T-cell (primary cell): ENCODE measurements around the gene CDHR2. TPM values are rescaled to one million over a fixed set of nuclear protein-coding genes. Genes with fewer than 3 reads are reported as not detected.

ENCODE experiments used
- ATAC-seq, 4 experiments: fragments of 200-7000 bp in 3 of 4; fragments of 150-1000 bp in 1 of 4; cut with Tn5 transposase; replicated peaks in 1 of 4; 1 replicate in 3 of 4; 2 replicates in 1 of 4; pipeline ENCODE4 v1.10.0; 2021; ENCODE audit warnings: moderate library complexity in 3 of 4, mild to moderate bottlenecking in 2 of 4, moderate number of reproducible peaks in 1 of 4
- CTCF ChIA-PET, 2 donors: fragments of 300-600 bp; sonication (Branson Sonifier 250); formaldehyde crosslinking; loops; one replicate each; lab custom pipeline; 2022; ENCODE audit warnings: antibody characterized with exemption in 2 of 2; lab: Charles Lee
- POLR2A ChIA-PET, 2 donors: fragments of 300-600 bp; sonication (Branson Sonifier 250); formaldehyde crosslinking; loops; one replicate each; lab custom pipeline; 2022; ENCODE audit warnings: antibody characterized with exemption in 2 of 2; lab: Charles Lee
- DNase-seq, 35 experiments: peaks; one replicate each; pipeline versions ENCODE4 v3.0.0 to v3.0.0-alpha.2; 2013 to 2023
- H3K27ac ChIP-seq: one replicate; pipeline ENCODE4 v1.5.1; 2013; ENCODE audit warnings: low read length
- H3K27me3 ChIP-seq, 2 experiments: replicated peaks in 1 of 2; 1 replicate in 1 of 2; 2 replicates in 1 of 2; pipeline versions ENCODE4 v1.6.1 to v1.7.0; 2013; ENCODE audit warnings: low read length in 1 of 2, mixed read lengths in 1 of 2; ENCODE audit not compliant: control insufficient read depth in 2 of 2, insufficient read depth in 2 of 2; ENCODE audit errors: extremely low read depth in 1 of 2
- H3K36me3 ChIP-seq, 2 donors: 1 replicate in 1 of 2; 2 replicates in 1 of 2; pipeline versions ENCODE4 v1.6.1 to v1.7.0; 2013; ENCODE audit warnings: low read length in 1 of 2; ENCODE audit not compliant: control insufficient read depth in 2 of 2, insufficient read depth in 1 of 2; ENCODE audit errors: extremely low read depth in 1 of 2
- H3K4me1 ChIP-seq, 2 experiments: 1 replicate in 1 of 2; 2 replicates in 1 of 2; pipeline versions ENCODE4 v1.6.1 to v1.7.0; 2013; ENCODE audit warnings: low read length in 2 of 2, mixed read lengths in 1 of 2; ENCODE audit not compliant: insufficient read depth in 2 of 2, control insufficient read depth in 1 of 2; ENCODE audit errors: extremely low read depth in 1 of 2
- H3K4me3 ChIP-seq, 2 donors: 1 replicate in 1 of 2; 2 replicates in 1 of 2; pipeline versions ENCODE4 v1.5.1 to v1.7.0; 2013; ENCODE audit warnings: mild to moderate bottlenecking in 2 of 2, low read length in 1 of 2, moderate library complexity in 1 of 2; ENCODE audit not compliant: control insufficient read depth in 1 of 2; ENCODE audit errors: extremely low read depth in 1 of 2
- H3K9me3 ChIP-seq: 2 replicates; pipeline ENCODE4 v1.7.0; 2013
- H3K27ac Mint-ChIP-seq, 2 donors: one replicate each; pipeline ENCODE4 v1.8.0; 2020 to 2021; ENCODE audit warnings: mild to moderate bottlenecking in 2 of 2, mixed read lengths in 2 of 2
- H3K27me3 Mint-ChIP-seq, 2 donors: one replicate each; pipeline ENCODE4 v1.8.0; 2021 to 2022; ENCODE audit warnings: mixed read lengths in 2 of 2
- H3K36me3 Mint-ChIP-seq: one replicate; pipeline ENCODE4 v1.8.0; 2021; ENCODE audit warnings: mixed read lengths
- H3K4me1 Mint-ChIP-seq, 3 donors: one replicate each; pipeline ENCODE4 v1.8.0; 2020 to 2022; ENCODE audit warnings: mixed read lengths in 3 of 3, mild to moderate bottlenecking in 1 of 3
- H3K4me3 Mint-ChIP-seq, 3 donors: one replicate each; pipeline ENCODE4 v1.8.0; 2020 to 2022; ENCODE audit warnings: mild to moderate bottlenecking in 3 of 3, mixed read lengths in 3 of 3, moderate library complexity in 3 of 3
- H3K9me3 Mint-ChIP-seq, 3 donors: one replicate each; pipeline ENCODE4 v1.8.0; 2020 to 2022; ENCODE audit warnings: mixed read lengths in 3 of 3
- WGBS: methylation state at CpG from one replicate; pipeline ENCODE4 v1.1.5; 2013; ENCODE audit warnings: missing lambda C conversion rate; ENCODE audit not compliant: insufficient coverage; 5-methylcytosine and 5-hydroxymethylcytosine counted together
- total RNA-seq, 35 experiments: library from RNA in 6 of 35; stranded (reverse) in 6 of 35; fragments of 120-200 nt in 1 of 35; gene quantifications; one replicate each; pipeline versions ENCODE4 v1.2.1 to v1.2.4 and lab custom pipeline; 2013 to 2026

Gene CDHR2
- total RNA-seq, 5 donors from 2014 or later (not counting 1 experiment from before 2014, with no cell fraction given), result 1.6 to 3.1 (median 2.8) TPM

DNA sequence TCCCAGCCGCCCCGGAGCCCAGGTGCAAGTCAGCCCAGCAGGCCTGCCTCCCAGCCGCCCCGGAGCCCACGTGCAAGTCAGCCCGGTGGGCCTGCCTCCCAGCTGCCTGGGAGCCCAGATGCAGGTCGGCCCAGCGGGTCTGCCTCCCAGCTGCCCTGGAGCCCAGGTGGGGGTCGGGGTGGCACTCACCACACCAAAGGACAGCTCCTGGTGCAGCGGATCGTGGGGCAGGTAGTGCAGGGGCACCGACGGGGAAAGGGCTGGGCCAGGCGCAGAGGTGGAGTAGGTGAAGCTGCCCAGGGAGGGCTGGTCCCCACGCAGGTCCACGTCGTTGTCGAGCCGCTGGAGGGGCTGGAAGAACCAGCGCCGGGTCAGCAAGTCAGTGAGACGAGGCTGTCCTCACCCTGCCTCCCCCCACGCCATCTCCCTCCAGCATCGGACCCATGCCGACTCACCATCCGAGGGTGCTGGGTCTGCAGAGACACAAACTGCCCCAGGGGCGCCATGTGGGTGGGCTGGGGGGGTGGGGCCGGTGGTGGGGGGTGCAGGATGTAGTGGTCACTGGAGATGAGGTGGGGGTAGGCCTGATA is 18.7 kb upstream of the CDHR2 start:
- H3K27ac Mint-ChIP-seq, result peak overlapping the region; percentile 95 to 96
- H3K9me3 Mint-ChIP-seq, result no peaks in the 10 kb centered on the region
- H3K4me1 Mint-ChIP-seq, result peaks cover 55 to 61% (median 59%) of the 10 kb centered on the region in 3 donors
- peak overlapping the region; percentile 47 for H3K27ac ChIP-seq
- H3K36me3 Mint-ChIP-seq, result peaks cover 28% of the 10 kb centered on the region
- ATAC-seq (no peak), DNase-seq (no peak)
- H3K36me3 ChIP-seq, result peaks cover 13 to 55% of the 10 kb centered on the region in 2 donors
- peak overlapping the region in 1 of 3 donors; percentile 97 for H3K4me3 Mint-ChIP-seq
- H3K9me3 ChIP-seq, result no peaks in the 10 kb centered on the region
- ChIA-PET CTCF (interaction anchor here (0.7 to 2.2 kb wide), 7 partner anchors 8 to 130 kb away, joined by 3 to 10 read pairs (median 4); partner anchors contain the start of gene FAF2 (in 1 of the 2)), POLR2A (interaction anchor here in 1 of 2 donors (0.9 kb wide), 1 partner anchor 9 kb away, joined by 3 read pairs; no protein-coding TSS in a partner anchor)
- H3K4me1 ChIP-seq, result peaks cover 48 to 86% of the 10 kb centered on the region in 2 experiments
- H3K4me3 ChIP-seq, result peak overlapping the region; percentile 36 to 65
- no peaks in the 10 kb centered on the region for H3K27me3 Mint-ChIP-seq
- H3K27me3 ChIP-seq, result no peaks in the 10 kb centered on the region
- WGBS, result under 1% methylated on average over 15 of the region's 28 CpGs

DNA sequence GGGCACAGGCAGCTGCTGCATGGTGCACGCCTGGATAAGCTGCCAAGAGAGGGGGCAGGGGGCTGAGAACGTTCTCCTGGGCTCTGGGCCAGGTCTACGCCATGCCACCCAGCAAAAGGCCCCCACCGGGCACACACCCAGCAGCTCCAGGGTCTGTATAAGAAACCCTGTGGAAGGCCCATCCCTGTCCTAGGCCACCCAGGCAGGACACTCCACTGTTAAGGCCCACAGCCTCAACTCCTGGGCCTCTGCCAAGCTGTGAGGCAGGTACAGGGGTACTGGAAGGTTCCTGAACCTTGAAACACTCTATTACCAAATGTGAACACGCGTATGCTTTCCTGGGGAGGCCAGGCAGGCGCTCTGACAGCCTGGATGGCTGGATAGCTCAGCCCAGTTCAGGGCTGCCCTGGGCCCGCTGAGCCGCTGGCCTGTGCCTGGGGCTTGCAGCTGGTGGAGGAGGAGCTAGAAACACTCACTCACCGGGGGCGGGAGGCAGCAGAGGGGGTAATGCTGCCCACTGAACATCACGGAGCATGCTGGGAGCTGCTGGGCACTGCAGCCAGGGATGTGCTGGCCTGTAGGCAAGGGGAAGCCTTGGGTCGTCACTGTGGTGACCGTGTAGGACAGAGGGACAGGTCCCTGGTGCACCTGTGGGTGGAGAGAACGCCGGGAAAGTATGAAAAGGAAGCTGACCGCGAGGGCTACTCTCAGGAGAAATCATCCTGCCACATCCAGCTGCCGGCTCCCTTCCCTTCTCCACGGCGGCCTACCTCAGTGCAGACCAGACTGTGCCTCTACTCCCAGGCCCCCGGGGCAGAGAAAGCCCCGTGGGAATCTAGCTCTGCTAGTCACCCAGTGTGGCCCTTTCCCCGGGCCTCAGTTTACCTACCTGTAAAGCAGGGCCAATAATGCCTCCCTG is 17.9 kb upstream of the CDHR2 start:
- H3K27ac ChIP-seq, result peak overlapping the region; percentile 47
- POLR2A ChIA-PET, result interaction anchor here in 1 of 2 donors (0.9 kb wide), 1 partner anchor 9 kb away, joined by 3 read pairs; no protein-coding TSS in a partner anchor
- H3K4me3 Mint-ChIP-seq, result peak overlapping the region; percentile 64 to 97 (median 71)
- no peaks in the 10 kb centered on the region for H3K27me3 ChIP-seq
- DNase-seq (no peak), ATAC-seq (no peak)
- peaks cover 58 to 61% (median 59%) of the 10 kb centered on the region in 3 donors for H3K4me1 Mint-ChIP-seq
- CTCF ChIA-PET, result interaction anchor here (1.0 to 2.2 kb wide), 2 partner anchors 42 to 83 kb away, joined by 4 to 10 read pairs; partner anchors contain the start of gene FAF2 (in 1 of the 2)
- peaks cover 28% of the 10 kb centered on the region for H3K36me3 Mint-ChIP-seq
- peaks cover 48 to 89% of the 10 kb centered on the region in 2 experiments for H3K4me1 ChIP-seq
- peaks cover 13 to 55% of the 10 kb centered on the region in 2 donors for H3K36me3 ChIP-seq
- H3K9me3 ChIP-seq, result no peaks in the 10 kb centered on the region
- H3K4me3 ChIP-seq, result peak overlapping the region; percentile 36 to 58
- H3K27me3 Mint-ChIP-seq, result no peaks in the 10 kb centered on the region
- H3K27ac Mint-ChIP-seq, result peak overlapping the region; percentile 95 to 96
- no peaks in the 10 kb centered on the region for H3K9me3 Mint-ChIP-seq
- 39% methylated on average over 11 of the region's 24 CpGs for WGBS

DNA sequence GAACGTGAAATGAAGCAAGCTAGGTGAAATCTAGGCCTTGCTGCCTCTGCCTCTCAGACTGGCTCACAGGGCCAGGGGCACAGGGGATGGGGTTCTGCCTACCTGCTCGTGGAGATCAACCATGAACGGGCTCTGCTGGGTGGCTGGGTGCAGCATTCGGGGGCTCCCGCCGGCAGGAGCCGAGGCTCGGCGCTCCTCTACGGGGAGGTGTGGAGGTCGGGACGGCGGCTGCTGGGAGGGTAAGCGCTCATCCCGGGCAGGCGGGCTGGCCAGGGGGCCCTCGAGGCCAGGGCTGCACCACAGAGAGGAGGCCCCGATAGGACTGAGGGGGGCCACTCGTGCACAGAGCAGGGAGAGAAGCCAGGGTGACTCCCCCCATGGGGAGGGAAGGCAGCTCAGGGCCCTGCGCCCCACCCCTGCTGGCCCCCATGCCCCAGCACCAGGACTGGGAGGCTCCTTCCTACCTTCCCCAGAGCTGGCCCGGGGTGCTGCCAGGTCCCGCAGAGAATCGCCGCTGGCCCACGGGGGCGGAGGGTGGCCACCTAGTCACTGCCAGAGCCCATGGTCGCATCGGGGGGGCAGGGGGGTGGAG is 17.1 kb upstream of the CDHR2 start:
- H3K4me1 Mint-ChIP-seq, result peaks cover 58 to 61% (median 59%) of the 10 kb centered on the region in 3 donors
- Histone ChIP-seq H3K9me3 (no peaks in the 10 kb centered on the region), H3K4me3 (peak overlapping the region; percentile 36 to 58), H3K4me1 (peaks cover 45 to 87% of the 10 kb centered on the region in 2 experiments), H3K36me3 (peaks cover 13 to 50% of the 10 kb centered on the region in 2 donors), H3K27ac (peak overlapping the region; percentile 47), H3K27me3 (no peaks in the 10 kb centered on the region)
- ChIA-PET CTCF (interaction anchor here in 1 of 2 donors (0.6 to 2.2 kb wide), 2 partner anchors 84 to 102 kb away, joined by 3 to 10 read pairs; partner anchors contain the start of gene FAF2), POLR2A (no interaction called here)
- H3K9me3 Mint-ChIP-seq, result no peaks in the 10 kb centered on the region
- peak overlapping the region; percentile 95 to 96 for H3K27ac Mint-ChIP-seq
- H3K27me3 Mint-ChIP-seq, result no peaks in the 10 kb centered on the region
- 83% methylated on average over 17 of the region's 28 CpGs for WGBS
- no peak for DNase-seq
- H3K4me3 Mint-ChIP-seq, result peak overlapping the region; percentile 64 to 97 (median 71)
- H3K36me3 Mint-ChIP-seq, result peaks cover 28% of the 10 kb centered on the region
- no peak for ATAC-seq

DNA sequence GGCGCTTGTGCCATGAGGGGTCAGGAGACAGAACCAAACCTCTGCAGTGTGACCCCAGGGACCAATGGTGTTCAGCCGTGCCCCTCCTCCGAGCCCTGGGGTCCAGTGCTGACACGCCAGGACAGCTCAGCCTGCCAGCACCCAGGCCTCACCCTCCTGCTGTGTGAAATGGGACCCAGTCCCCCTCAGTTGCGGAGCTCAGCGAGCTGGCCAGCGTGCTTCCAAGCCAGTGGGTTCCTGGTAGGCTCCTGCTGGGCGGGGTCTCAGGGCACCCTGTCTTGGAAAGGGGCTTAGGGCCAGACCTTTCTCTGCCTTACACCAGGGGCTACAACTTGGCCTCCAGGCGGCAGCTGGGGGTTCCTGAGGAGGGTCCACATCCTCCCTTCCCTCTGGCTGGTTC is 16.3 kb upstream of the CDHR2 start:
- peak overlapping the region; percentile 97 to 99 (median 98) for H3K4me3 Mint-ChIP-seq
- peaks cover 39 to 79% of the 10 kb centered on the region in 2 experiments for H3K4me1 ChIP-seq
- CTCF ChIA-PET, result interaction anchor here in 1 of 2 donors (0.6 to 2.2 kb wide), 2 partner anchors 85 to 101 kb away, joined by 3 to 10 read pairs; partner anchors contain the start of gene FAF2
- ATAC-seq (no peak), DNase-seq (no peak)
- peaks cover 28% of the 10 kb centered on the region for H3K36me3 Mint-ChIP-seq
- H3K27ac ChIP-seq, result peak overlapping the region; percentile 82
- WGBS, result 85% methylated on average over 8 of the region's 9 CpGs
- H3K27ac Mint-ChIP-seq, result peak overlapping the region; percentile 98 to 100
- POLR2A ChIA-PET, result no interaction called here
- peaks cover 13 to 46% of the 10 kb centered on the region in 2 donors for H3K36me3 ChIP-seq
- no peaks in the 10 kb centered on the region for H3K27me3 ChIP-seq
- no peaks in the 10 kb centered on the region for H3K9me3 Mint-ChIP-seq
- H3K4me3 ChIP-seq, result peak overlapping the region; percentile 93 to 98
- no peaks in the 10 kb centered on the region for H3K27me3 Mint-ChIP-seq
- H3K9me3 ChIP-seq, result no peaks in the 10 kb centered on the region
- H3K4me1 Mint-ChIP-seq, result peaks cover 54 to 61% (median 60%) of the 10 kb centered on the region in 3 donors

DNA sequence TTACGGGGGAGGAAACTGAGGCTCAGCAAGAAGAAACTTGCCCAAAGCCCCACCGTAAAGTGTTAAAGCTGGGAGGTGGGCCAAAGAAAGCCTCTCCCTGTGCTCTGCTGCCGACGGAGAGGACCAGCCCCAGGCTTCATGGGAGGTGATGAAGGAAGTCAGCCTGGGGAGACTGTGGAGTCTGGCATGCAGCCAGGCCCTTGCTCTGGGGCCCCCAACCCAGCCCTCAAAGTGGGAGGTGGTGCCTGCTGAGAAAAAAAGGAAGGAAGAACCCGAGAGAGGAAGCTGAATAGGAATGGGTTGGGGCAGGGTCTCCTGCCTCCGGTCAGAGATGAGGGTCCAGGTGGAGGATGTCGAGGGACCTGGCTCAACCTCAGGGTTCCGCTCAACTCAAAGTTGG is 15.8 kb upstream of the CDHR2 start:
- Histone ChIP-seq H3K36me3 (peaks cover 13 to 40% of the 10 kb centered on the region in 2 donors), H3K27ac (peak overlapping the region; percentile 82), H3K27me3 (no peaks in the 10 kb centered on the region), H3K9me3 (no peaks in the 10 kb centered on the region), H3K4me3 (peak overlapping the region; percentile 93 to 98), H3K4me1 (peaks cover 38 to 79% of the 10 kb centered on the region in 2 experiments)
- 7% methylated on average over 4 of the region's 8 CpGs for WGBS
- Mint-ChIP-seq H3K4me3 (peak overlapping the region; percentile 97 to 99 (median 98)), H3K9me3 (no peaks in the 10 kb centered on the region), H3K36me3 (peaks cover 25% of the 10 kb centered on the region), H3K27ac (peak overlapping the region; percentile 98 to 100), H3K4me1 (peaks cover 54 to 62% (median 60%) of the 10 kb centered on the region in 3 donors), H3K27me3 (no peaks in the 10 kb centered on the region)
- ATAC-seq (no peak), DNase-seq (peak in 1 of 35 experiments; percentile 29)
- CTCF ChIA-PET, result interaction anchor here (0.6 to 1.2 kb wide), 2 partner anchors 11 to 873 kb away, joined by 5 to 8 read pairs; no protein-coding TSS in a partner anchor
- POLR2A ChIA-PET, result interaction anchor here in 1 of 2 donors (0.6 kb wide), 1 partner anchor 86 kb away, joined by 3 read pairs; the partner anchor contains the start of gene FAF2
